HG03139 (cell line): ENCODE measurements around the gene UBL4A.

Source experiments
- ATAC-seq: cut with Tn5 transposase; IDR thresholded peaks from one replicate; pipeline ENCODE4 v1.9.1; 2021; ENCODE audit not compliant: unreplicated experiment

Gene UBL4A

DNA sequence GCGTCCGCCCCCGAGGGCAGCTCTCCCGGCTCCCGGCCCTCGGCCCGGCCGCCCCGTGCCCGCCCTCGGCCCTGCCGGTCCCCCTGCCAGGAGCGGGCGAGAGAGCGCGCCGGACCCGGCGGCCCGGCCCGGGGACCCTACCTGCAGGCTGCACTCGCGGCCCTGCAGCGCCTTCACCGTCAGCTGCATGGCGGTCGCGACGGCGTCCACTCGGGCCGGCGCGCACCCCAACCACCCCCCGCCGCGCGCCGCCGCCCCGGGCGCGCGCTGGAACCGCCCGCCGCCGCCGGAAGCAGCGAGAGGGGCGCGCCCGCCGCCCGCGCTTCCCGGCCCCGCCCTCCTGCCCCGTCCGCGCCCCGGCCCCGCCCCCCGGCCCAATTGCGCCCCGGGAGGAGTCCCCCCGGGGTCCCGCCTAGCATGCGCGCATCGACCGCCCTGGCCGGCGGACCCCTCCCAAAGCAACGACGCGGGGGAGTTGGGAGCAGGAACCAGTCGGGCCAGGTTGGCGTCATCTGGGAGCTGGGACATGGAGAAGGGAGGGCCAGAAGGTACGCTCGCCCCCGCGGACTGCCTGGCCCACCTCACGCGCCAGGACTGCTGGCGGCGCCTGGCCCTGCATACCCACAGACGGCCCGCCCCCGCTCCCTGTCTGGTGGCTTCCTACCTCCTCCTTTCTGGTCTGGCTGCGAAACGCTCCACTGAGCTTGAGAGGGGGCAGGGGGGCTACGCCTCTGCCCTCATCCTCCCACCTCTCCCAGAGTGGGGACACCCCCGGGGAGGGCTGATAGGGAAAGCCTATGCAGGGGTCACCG is at the start of gene UBL4A:
UBL4A (minus strand) TSS at position 220 of the 812 bp plus-strand sequence; CDS start at position 189, 31 bp downstream.
- ATAC-seq = no peak

GRCh38 chrX:154535892-154536291 is 49.5 kb upstream of the UBL4A start:
- no peak for ATAC-seq

- ATAC-seq = no peak
These were observed 48.3 kb upstream of the UBL4A start for GRCh38 chrX:154534526-154535322.

- ATAC-seq = no peak
These were observed 46.3 kb upstream of the UBL4A start for GRCh38 chrX:154532690-154533089.

DNA sequence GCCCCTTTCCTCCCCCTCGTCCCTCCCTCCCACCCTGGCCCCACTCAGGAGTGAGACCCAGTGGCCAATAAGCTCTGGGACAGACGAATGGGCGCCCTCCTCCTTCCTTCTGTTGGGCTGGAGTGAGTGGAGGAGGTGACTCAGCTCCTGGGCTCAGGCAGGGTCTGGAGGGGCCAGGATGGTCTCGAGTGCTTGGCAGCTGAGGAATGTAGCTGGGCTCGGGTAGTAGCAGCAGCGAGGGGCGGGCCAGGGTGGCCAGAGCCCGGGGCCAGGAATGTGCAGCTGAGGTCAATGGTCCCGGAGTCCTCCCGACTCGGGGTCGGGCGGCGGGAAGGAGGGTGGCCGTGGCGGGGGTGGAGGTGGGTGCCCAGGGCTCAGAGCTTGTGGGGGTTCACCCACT is 45.2 kb upstream of the UBL4A start:
- no peak for ATAC-seq

DNA sequence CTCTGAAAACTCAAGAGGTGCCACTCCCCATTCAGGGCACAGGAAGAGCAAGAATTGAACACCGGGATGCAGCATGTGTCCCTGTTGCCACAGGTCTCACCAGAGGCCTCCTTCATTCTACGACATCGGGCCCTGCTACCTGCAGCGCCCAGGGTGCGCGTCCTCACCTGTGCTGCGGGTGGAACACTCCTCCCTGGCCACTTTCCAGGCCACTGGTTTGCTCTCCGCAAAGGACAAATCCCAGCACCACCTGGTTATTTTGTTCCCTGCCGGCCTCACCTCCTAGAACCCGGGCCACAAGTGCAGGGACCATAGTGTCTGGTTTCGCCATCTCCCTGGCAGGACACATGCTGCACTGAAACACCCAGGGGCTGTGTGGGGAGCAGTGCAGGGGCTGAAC is 43.9 kb upstream of the UBL4A start:
- ATAC-seq = no peak

DNA sequence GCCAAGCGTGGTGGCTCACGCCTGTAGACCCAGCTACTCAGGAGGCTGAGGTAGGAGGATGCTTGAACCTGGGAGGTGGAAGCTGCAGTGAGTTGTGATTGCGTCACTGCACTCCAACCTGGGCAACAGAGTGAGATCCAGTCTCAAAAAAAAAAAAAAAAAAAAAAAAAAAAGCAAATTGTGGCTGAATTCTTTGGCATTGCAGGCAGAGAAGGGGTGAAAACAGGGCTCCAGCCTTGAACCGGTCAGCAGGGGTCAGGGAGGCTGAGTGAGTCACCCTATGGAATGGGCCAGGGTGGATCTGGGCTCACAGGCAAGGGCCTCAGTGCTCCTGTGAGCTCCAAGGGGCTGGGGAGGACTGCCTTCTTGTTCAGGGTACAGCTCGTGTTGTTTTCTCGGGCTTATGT is 42.8 kb upstream of the UBL4A start:
- no peak for ATAC-seq

DNA sequence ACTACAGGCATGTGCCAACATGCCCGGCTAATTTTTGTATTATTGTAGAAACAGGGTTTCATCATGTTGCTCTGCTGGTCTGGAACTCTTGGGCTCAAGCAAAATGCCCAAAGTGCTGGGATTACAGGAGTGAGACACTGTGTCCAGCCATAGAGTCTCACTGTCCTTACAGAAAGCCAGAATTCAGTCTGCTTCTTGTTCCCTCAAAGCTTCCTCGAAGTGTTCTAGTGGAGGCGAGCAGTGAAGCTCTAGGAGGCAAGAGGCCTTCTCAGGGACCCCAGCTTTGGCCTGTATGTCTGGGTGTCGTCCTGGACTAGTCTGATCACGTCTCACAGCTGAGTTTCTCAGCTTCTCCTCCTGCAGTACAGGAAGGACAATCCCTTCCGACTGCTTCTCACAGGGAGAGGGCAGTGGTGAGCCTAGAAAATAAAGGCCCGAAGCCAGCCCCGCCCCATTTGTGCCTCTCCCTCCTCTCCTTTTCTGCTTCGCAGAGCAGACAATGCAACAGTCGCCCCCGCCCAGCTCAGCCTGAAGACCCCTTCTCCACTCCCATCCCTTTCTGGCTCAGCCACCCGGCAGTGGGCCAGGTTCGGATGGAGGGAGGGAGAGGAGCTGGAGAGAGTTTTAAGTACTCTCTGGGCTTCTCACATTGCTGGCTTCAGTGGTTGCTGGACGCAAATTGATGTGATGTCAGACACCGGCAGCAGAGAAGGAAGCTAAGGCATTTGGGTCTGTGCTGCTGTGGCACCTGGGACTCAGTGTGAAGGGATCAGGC is 40.7 kb upstream of the UBL4A start:
- ATAC-seq = no peak

- no peak for ATAC-seq
These were observed 39.4 kb upstream of the UBL4A start for GRCh38 chrX:154525606-154526490.

GRCh38 chrX:154519389-154519788 is 33.0 kb upstream of the UBL4A start:
- ATAC-seq = no peak

GRCh38 chrX:154517101-154517781 is 30.8 kb upstream of the UBL4A start:
- no peak for ATAC-seq

DNA sequence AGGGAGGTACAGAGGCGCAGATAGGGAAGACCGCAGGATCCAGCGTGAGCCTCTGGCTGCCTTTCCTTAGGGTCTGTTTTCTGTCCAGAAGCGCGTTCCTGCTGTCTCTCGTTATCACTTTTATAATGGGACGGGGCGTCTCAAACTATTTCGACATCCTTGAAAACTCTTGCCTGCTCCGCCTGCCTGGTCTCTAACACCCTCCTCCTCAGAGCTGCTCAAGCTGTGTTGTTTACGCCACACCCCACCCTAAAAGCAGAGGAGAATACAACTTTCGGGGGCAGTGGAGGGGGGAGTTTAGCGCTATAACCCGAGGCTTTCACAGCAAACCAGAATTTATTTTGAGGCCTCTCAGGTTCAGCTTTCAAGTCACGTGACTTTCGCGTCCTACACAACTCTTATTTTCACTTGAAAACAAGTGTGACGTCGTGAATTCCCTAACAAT is 30.3 kb upstream of the UBL4A start:
- ATAC-seq = peak; percentile 2

DNA sequence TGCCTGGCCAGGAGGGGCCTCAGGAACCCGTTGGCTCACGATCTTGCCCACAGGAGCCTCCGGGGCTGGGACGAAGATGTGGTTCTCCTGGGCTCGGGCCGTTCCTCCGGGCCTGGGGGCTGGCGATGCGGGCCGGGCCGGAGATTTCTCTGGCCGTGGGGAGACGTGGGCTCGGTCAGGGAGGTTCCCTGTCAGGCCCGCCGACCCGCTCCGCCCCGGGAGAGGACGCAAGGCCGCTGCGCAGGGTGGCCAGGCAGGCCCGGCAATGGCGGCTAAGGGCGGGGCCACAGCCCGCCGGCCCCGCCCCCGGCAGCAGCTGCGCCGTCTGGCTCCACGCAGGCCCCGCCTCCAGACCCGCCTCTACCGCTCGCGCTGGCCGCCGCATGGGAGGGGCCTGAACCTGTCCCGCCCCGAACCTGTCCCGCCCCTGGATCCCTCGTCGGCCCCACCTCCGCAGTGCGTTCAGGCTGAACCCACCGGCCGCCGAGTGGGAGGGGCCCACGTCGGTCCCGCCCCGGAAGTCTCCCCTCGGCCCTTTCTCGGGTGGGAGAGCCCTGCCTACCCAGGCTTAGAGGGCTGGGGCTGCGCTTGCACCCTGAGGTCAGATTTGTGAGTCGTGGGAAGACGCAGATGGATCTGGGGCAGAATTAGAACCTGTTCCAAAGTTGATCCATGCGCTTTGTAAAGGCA is 29.7 kb upstream of the UBL4A start, which contains the start of gene FAM3A:
FAM3A (minus strand) TSS at position 267 of the 690 bp plus-strand sequence. CDS start 460 bp downstream, outside the sequence.
- peak; percentile 87 for ATAC-seq

DNA sequence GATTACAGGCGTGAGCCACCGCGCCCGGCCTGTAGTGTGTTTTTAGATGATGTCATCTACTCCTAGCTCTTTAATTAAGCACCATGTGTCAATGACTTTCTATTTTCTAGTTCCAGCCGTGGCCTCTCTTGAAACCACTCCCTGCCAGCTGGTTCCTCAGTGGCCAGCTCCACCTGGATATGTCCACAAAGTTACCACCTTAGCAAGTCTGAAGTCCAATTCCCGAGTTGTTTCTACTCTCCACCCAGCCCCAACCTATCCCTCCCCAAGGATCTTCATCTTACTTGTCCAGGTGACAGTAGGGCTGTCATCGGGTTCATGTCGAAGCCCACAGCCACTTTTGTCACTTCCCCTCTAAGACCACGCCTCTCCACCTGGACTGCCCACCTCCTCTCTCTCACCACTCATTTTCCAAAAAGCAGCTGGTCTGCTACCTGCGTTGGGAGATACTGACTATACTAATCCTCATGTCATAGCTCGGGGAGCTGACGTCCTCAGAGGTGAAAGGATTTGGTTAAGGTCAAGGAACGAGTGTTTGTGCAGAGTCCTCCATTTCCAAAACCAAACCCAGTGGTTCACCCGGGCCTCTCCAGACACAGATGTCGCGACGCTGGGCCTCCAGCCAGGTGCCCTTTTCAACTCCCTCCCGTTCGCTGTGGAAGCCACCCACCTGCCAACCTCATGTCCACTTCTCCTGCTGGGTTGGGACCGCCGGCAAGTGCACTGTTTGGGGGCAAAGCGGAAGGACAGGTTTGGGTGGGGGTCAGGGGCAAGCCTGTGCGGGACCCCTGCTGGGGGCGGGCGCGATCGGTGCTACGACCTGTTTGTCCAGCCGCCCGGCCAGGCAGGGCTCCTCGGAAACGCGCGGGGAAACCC is 28.9 kb upstream of the UBL4A start:
- no peak for ATAC-seq

DNA sequence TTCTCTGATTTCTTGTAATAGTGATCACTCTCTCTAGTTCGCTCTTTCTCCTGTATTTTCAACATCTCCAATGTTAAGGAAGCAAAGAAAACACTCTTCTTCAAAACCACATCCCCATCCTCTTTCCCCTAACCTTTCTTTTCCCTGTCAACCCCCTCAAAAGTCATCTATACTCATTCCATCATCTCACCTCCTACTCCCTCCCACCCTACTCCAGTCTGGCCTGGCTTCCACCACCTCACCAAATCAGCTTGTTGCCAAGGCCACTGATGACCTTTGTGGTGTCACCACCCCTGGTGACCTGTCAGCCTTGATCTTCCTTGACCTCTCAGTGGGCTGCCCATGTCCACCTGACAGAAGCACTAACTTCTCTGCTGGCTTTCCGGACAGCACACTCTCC is 27.3 kb upstream of the UBL4A start:
- no peak for ATAC-seq

DNA sequence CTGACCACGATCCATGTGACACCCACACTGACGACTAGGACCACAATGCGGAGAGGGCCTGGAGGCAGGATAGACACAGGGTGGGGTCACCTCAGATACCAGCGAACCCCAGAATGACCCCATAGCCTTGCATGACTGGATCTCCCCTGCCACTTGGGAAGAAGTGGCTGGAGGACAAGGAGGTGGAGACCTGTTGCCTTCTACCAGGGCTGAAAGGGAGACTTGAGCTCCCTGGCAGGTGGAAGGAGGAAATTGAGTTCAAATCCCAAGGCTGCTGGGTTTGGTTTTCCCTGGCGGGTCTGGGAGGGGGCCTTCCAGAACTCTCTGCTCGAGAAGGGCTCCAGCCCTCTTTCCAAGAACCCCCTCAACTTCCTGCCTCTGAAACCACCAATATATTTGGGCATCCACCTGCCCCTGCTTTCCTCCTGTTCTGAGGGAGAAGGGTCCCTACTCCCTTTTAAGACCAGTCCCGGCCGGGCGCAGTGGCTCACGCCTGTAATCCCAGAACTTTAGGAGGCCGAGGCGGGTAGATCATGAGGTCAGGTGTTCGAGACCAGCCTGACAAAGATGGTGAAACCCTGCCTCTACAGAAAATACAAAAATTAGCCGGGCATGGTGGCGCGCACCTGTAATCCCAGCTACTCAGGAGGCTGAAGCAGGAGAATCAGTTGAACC is 26.6 kb upstream of the UBL4A start:
- no peak for ATAC-seq

DNA sequence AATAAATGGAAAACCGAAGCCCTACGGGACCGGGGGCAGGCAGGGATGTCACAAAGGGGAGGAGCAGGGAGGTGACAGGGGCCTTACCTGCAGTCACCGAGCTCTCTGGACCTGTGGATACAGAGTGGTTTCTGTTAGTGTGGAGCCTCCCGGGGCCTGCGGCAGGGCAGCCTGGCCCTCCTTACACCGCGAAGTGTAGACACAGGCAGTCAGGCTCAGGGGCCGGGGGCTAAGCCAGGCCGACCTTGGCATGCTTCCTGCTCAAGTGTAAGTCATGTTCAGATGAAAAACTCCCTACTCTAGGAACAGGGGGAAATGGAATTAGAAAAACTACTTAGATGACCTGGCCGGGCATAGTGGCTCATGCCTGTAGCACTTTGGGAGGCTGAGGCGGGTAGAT is 25.3 kb upstream of the UBL4A start:
- no peak for ATAC-seq

- ATAC-seq = no peak
These were observed 23.0 kb upstream of the UBL4A start for GRCh38 chrX:154509455-154509854.
